GM12864 (cell line): ENCODE results near the gene PAX5.

Experiments
- DNase-seq: peaks from one replicate; pipeline ENCODE4 v3.0.0-alpha.2; 2011; ENCODE audit warnings: low read depth
- H3K4me3 ChIP-seq: 2 replicates; pipeline ENCODE4 v1.5.1; 2011; ENCODE audit warnings: mild to moderate bottlenecking, low read depth, low read length, control low read depth
- TF ChIP-seq, protein P1 (sequence below): IDR thresholded peaks from 2 replicates; pipeline ENCODE4 v1.5.1; 2011; ENCODE audit warnings: low read depth, mild to moderate bottlenecking, moderate library complexity, low read length, control low read depth, inconsistent platforms; ENCODE audit errors: missing control alignments

The PAX5 gene

GRCh38 chr9:36818965-36819870, 214.8 kb downstream of the PAX5 start:
- DNase-seq, result no peak
- no peak overlapping the region for H3K4me3 ChIP-seq

GRCh38 chr9:36818242-36818938, 215.7 kb downstream of the PAX5 start:
- H3K4me3 ChIP-seq, result no peak overlapping the region
- TF ChIP-seq, protein P1, sequence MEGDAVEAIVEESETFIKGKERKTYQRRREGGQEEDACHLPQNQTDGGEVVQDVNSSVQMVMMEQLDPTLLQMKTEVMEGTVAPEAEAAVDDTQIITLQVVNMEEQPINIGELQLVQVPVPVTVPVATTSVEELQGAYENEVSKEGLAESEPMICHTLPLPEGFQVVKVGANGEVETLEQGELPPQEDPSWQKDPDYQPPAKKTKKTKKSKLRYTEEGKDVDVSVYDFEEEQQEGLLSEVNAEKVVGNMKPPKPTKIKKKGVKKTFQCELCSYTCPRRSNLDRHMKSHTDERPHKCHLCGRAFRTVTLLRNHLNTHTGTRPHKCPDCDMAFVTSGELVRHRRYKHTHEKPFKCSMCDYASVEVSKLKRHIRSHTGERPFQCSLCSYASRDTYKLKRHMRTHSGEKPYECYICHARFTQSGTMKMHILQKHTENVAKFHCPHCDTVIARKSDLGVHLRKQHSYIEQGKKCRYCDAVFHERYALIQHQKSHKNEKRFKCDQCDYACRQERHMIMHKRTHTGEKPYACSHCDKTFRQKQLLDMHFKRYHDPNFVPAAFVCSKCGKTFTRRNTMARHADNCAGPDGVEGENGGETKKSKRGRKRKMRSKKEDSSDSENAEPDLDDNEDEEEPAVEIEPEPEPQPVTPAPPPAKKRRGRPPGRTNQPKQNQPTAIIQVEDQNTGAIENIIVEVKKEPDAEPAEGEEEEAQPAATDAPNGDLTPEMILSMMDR, result no peak
- no peak for DNase-seq

More at GRCh38 chr9:36818965-36819870, 214.8 kb downstream of the PAX5 start:
- TF ChIP-seq, protein P1, result no peak

- TF ChIP-seq, protein P1, result no peak
- H3K4me3 ChIP-seq, result no peak overlapping the region
- no peak for DNase-seq
Observed at GRCh38 chr9:36817160-36817834, 216.8 kb downstream of the PAX5 start.

- no peak overlapping the region for H3K4me3 ChIP-seq
- TF ChIP-seq, protein P1, result no peak
- DNase-seq, result no peak
Observed at GRCh38 chr9:36816371-36816770, 217.7 kb downstream of the PAX5 start.

DNA sequence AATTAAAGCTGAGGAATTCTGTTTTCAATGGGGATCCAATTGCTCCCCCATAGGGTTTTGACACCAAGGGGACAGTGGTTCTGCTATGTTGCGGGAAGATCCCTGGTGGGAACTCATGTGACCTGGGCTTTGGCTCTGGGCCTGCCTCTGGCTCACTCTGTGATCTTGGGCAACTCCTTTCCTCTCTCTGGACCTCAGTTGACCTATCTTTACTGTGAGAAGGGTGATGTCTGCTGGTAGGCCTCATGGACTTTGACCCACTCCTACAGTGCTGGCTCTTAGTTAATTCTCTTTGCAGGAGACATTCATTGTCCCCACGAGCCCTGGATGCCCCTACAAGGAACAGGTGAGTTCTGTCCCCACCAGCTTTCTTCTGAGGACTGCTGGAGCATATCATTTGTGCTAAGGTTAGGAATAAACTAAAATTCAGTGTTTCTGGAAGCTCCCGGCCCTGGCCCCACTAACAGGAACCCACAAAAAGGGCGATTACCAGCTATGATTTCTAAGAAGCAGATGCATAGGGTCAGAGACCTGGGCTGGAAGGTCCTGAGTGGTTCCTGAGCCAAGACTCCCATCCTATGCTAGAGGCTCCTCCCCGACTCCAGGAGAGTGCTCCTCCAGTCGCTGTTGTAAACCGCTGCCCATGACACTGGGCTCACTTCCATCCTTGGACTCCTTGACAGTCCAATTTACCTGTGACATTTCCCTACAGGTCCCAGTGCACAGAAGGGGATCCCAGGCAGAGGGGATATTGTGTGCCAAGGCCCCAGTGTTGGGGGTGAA, 218.3 kb downstream of the PAX5 start:
- TF ChIP-seq, protein P1, result no peak
- no peak for DNase-seq
- no peak overlapping the region for H3K4me3 ChIP-seq

DNA sequence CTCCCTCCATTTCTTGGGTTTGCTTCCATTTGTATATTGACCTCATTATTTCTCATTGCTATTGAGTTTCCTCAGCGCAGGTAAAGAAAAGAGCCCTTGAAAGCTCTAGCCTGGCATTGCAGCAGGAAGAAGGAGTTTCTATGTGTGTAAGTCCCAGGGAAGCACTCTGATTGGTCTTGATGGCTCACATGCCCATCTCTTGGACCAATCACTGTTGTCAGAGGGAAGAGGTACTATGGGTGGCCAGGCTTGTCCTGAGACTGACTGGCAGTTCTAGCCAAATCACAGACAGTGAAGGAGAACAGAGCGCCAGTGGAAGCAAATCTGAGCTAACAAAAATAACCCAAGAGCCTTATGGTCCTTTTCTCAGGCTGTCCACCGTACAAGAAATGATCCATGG, 219.0 kb downstream of the PAX5 start:
- DNase-seq, result no peak
- no peak overlapping the region for H3K4me3 ChIP-seq
- TF ChIP-seq, protein P1, result no peak
